GM10266 (cell line): Measurements from ENCODE around the gene ALS2CL.

Source experiments
- DNase-seq: peaks from one replicate; pipeline ENCODE4 v3.0.0; 2012; ENCODE audit errors: extremely low spot score
- CTCF ChIP-seq: IDR thresholded peaks from 2 replicates; pipeline ENCODE4 v1.5.1; 2012; ENCODE audit warnings: mild to moderate bottlenecking, low read depth; ENCODE audit not compliant: control insufficient read depth, insufficient read depth; ENCODE audit errors: missing control alignments

ALS2CL gene

GRCh38 chr3:46634856-46635255 lies 58.6 kb downstream of the ALS2CL start:
- TF ChIP-seq CTCF: no peak

GRCh38 chr3:46632792-46633191 lies 60.7 kb downstream of the ALS2CL start:
- TF ChIP-seq CTCF: no peak
- DNase-seq: no peak

More at GRCh38 chr3:46634856-46635255, 58.6 kb downstream of the ALS2CL start:
- DNase-seq: no peak

GRCh38 chr3:46629551-46630517 lies 63.6 kb downstream of the ALS2CL start:
- peak; percentile 78 for DNase-seq
- peak; percentile 99 for TF ChIP-seq CTCF

- DNase-seq: no peak
- TF ChIP-seq CTCF: no peak
Measured at GRCh38 chr3:46628901-46629369, 64.5 kb downstream of the ALS2CL start.

GRCh38 chr3:46627078-46627477 lies 66.4 kb downstream of the ALS2CL start:
- no peak for DNase-seq
- no peak for TF ChIP-seq CTCF

- DNase-seq: no peak
- no peak for TF ChIP-seq CTCF
Measured at GRCh38 chr3:46626039-46626438, 67.4 kb downstream of the ALS2CL start.

GRCh38 chr3:46624975-46625490 lies 68.4 kb downstream of the ALS2CL start:
- no peak for TF ChIP-seq CTCF
- DNase-seq: no peak
